T-cell (primary cell): ENCODE results near the gene TMEM131L. TPM values are rescaled to one million over a fixed set of nuclear protein-coding genes. Genes with fewer than 3 reads are reported as not detected.

Experiments
- ATAC-seq, 4 experiments: fragments of 200-7000 bp in 3 of 4; fragments of 150-1000 bp in 1 of 4; cut with Tn5 transposase; replicated peaks in 1 of 4; 1 replicate in 3 of 4; 2 replicates in 1 of 4; pipeline ENCODE4 v1.10.0; 2021; ENCODE audit warnings: moderate library complexity in 3 of 4, mild to moderate bottlenecking in 2 of 4, moderate number of reproducible peaks in 1 of 4
- CTCF ChIA-PET, 2 donors: fragments of 300-600 bp; sonication (Branson Sonifier 250); formaldehyde crosslinking; loops; one replicate each; lab custom pipeline; 2022; ENCODE audit warnings: antibody characterized with exemption in 2 of 2; lab: Charles Lee
- POLR2A ChIA-PET, 2 donors: fragments of 300-600 bp; sonication (Branson Sonifier 250); formaldehyde crosslinking; loops; one replicate each; lab custom pipeline; 2022; ENCODE audit warnings: antibody characterized with exemption in 2 of 2; lab: Charles Lee
- DNase-seq, 35 experiments: peaks; one replicate each; pipeline versions ENCODE4 v3.0.0 to v3.0.0-alpha.2; 2013 to 2023
- H3K27ac ChIP-seq: one replicate; pipeline ENCODE4 v1.5.1; 2013; ENCODE audit warnings: low read length
- H3K27me3 ChIP-seq, 2 experiments: replicated peaks in 1 of 2; 1 replicate in 1 of 2; 2 replicates in 1 of 2; pipeline versions ENCODE4 v1.6.1 to v1.7.0; 2013; ENCODE audit warnings: low read length in 1 of 2, mixed read lengths in 1 of 2; ENCODE audit not compliant: control insufficient read depth in 2 of 2, insufficient read depth in 2 of 2; ENCODE audit errors: extremely low read depth in 1 of 2
- H3K36me3 ChIP-seq, 2 donors: 1 replicate in 1 of 2; 2 replicates in 1 of 2; pipeline versions ENCODE4 v1.6.1 to v1.7.0; 2013; ENCODE audit warnings: low read length in 1 of 2; ENCODE audit not compliant: control insufficient read depth in 2 of 2, insufficient read depth in 1 of 2; ENCODE audit errors: extremely low read depth in 1 of 2
- H3K4me1 ChIP-seq, 2 experiments: 1 replicate in 1 of 2; 2 replicates in 1 of 2; pipeline versions ENCODE4 v1.6.1 to v1.7.0; 2013; ENCODE audit warnings: low read length in 2 of 2, mixed read lengths in 1 of 2; ENCODE audit not compliant: insufficient read depth in 2 of 2, control insufficient read depth in 1 of 2; ENCODE audit errors: extremely low read depth in 1 of 2
- H3K4me3 ChIP-seq, 2 donors: 1 replicate in 1 of 2; 2 replicates in 1 of 2; pipeline versions ENCODE4 v1.5.1 to v1.7.0; 2013; ENCODE audit warnings: mild to moderate bottlenecking in 2 of 2, low read length in 1 of 2, moderate library complexity in 1 of 2; ENCODE audit not compliant: control insufficient read depth in 1 of 2; ENCODE audit errors: extremely low read depth in 1 of 2
- H3K9me3 ChIP-seq: 2 replicates; pipeline ENCODE4 v1.7.0; 2013
- H3K27ac Mint-ChIP-seq, 2 donors: one replicate each; pipeline ENCODE4 v1.8.0; 2020 to 2021; ENCODE audit warnings: mild to moderate bottlenecking in 2 of 2, mixed read lengths in 2 of 2
- H3K27me3 Mint-ChIP-seq, 2 donors: one replicate each; pipeline ENCODE4 v1.8.0; 2021 to 2022; ENCODE audit warnings: mixed read lengths in 2 of 2
- H3K36me3 Mint-ChIP-seq: one replicate; pipeline ENCODE4 v1.8.0; 2021; ENCODE audit warnings: mixed read lengths
- H3K4me1 Mint-ChIP-seq, 3 donors: one replicate each; pipeline ENCODE4 v1.8.0; 2020 to 2022; ENCODE audit warnings: mixed read lengths in 3 of 3, mild to moderate bottlenecking in 1 of 3
- H3K4me3 Mint-ChIP-seq, 3 donors: one replicate each; pipeline ENCODE4 v1.8.0; 2020 to 2022; ENCODE audit warnings: mild to moderate bottlenecking in 3 of 3, mixed read lengths in 3 of 3, moderate library complexity in 3 of 3
- H3K9me3 Mint-ChIP-seq, 3 donors: one replicate each; pipeline ENCODE4 v1.8.0; 2020 to 2022; ENCODE audit warnings: mixed read lengths in 3 of 3
- WGBS: methylation state at CpG from one replicate; pipeline ENCODE4 v1.1.5; 2013; ENCODE audit warnings: missing lambda C conversion rate; ENCODE audit not compliant: insufficient coverage; 5-methylcytosine and 5-hydroxymethylcytosine counted together
- total RNA-seq, 35 experiments: library from RNA in 6 of 35; stranded (reverse) in 6 of 35; fragments of 120-200 nt in 1 of 35; gene quantifications; one replicate each; pipeline versions ENCODE4 v1.2.1 to v1.2.4 and lab custom pipeline; 2013 to 2026

Gene TMEM131L
- total RNA-seq, 5 donors from 2014 or later (not counting 1 experiment from before 2014, with no cell fraction given), result 60.7 to 115 (median 72.6) TPM

DNA sequence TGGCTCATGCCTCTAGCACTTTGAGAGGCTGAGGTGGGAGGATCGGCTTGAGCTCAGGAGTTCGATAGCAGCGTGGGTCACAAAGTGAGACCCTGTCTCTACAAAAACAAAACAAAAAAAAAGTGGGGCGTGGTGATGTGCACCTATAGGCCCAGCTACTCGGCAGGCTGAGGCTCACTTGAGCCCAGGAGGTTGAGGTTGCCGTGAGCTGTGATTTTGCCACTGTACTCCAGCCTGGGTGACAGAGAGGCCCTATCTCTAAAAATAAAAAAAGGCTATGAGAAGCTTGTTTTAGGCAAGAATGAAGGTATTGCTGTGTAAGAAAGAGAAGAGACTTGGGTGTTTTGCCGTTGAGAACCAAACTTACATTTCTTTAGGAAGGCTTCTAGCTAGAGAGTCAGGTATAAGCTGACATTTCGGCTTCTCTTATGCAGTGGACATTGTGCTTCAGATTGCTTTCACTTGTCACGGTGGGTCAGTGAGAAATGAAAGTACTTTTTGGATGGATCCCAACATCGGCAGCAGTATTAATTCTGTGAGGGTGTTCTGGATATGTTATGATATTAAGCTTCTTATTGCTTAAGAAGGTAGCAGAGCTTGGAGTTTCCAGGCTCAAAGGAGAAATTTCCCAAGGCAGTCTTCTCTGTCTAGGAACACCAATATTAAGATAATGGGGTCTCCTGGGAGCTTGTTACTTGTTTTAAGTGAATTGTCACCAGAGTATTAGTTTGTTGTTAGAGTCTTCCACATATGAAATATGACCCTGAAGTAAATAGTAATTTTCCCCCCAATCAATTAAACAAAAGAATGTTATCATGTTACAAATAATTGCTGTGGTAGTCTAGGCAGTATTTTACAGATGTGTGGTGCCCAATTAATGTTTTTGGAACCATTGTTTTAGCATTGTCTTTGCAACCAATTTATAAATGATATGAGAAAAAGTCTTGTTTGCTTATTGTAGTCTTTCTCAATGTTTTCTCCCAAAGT, 17.6 kb downstream of the TMEM131L start:
- no peaks in the 10 kb centered on the region for H3K27me3 Mint-ChIP-seq

GRCh38 chr4:153485359-153485758, 19.2 kb downstream of the TMEM131L start:
- peaks cover 0 to 8% of the 10 kb centered on the region in 2 donors for H3K36me3 ChIP-seq
- Mint-ChIP-seq H3K27me3 (no peaks in the 10 kb centered on the region), H3K27ac (peak overlapping the region; percentile 96 to 98), H3K36me3 (peaks cover 11% of the 10 kb centered on the region), H3K9me3 (no peaks in the 10 kb centered on the region), H3K4me3 (peak overlapping the region in 1 of 3 donors; percentile 79), H3K4me1 (peaks cover 85 to 87% (median 86%) of the 10 kb centered on the region in 3 donors)
- no peak for DNase-seq
- POLR2A ChIA-PET, result interaction anchor here in 1 of 2 donors (0.7 kb wide), 1 partner anchor 12 kb away, joined by 3 read pairs; no protein-coding TSS in a partner anchor
- no peaks in the 10 kb centered on the region for H3K9me3 ChIP-seq
- H3K27ac ChIP-seq, result peak overlapping the region; percentile 95
- no peak for ATAC-seq
- H3K4me3 ChIP-seq, result no peak overlapping the region
- H3K4me1 ChIP-seq, result peaks cover 61 to 68% of the 10 kb centered on the region in 2 experiments
- no peaks in the 10 kb centered on the region for H3K27me3 ChIP-seq
- CTCF ChIA-PET, result interaction anchor here (0.7 to 3.8 kb wide), 5 partner anchors 12 to 102 kb away, joined by 3 to 11 read pairs (median 5); no protein-coding TSS in a partner anchor
- WGBS, result no CpG with 5 or more reads among the region's 2 CpGs

More for the DNA sequence above, 17.6 kb downstream of the TMEM131L start:
- DNase-seq (peak in 1 of 35 experiments; percentile 22), ATAC-seq (no peak)
- peak overlapping the region; percentile 38 to 58 (median 50) for H3K4me3 Mint-ChIP-seq
- peak overlapping the region; percentile 27 for H3K27ac ChIP-seq
- no peaks in the 10 kb centered on the region for H3K9me3 Mint-ChIP-seq
- H3K4me3 ChIP-seq, result no peak overlapping the region
- H3K27ac Mint-ChIP-seq, result peak overlapping the region; percentile 92 to 93
- H3K4me1 ChIP-seq, result peaks cover 57 to 67% of the 10 kb centered on the region in 2 experiments
- ChIA-PET POLR2A (interaction anchor here (0.6 to 1.5 kb wide), 11 partner anchors 13 to 83 kb away, joined by 3 to 7 read pairs (median 4); partner anchors contain the start of gene TMEM131L (in 2 of the 2)), CTCF (interaction anchor here (0.5 to 2.0 kb wide), 9 partner anchors 8 to 90 kb away, joined by 3 to 11 read pairs (median 4); partner anchors contain the start of gene TMEM131L (in 1 of the 2))
- peaks cover 0 to 12% of the 10 kb centered on the region in 2 donors for H3K36me3 ChIP-seq
- 71% methylated on average over 3 of the region's 10 CpGs for WGBS
- H3K9me3 ChIP-seq, result no peaks in the 10 kb centered on the region
- H3K36me3 Mint-ChIP-seq, result peaks cover 18% of the 10 kb centered on the region
- peaks cover 80 to 84% (median 83%) of the 10 kb centered on the region in 3 donors for H3K4me1 Mint-ChIP-seq
- H3K27me3 ChIP-seq, result no peaks in the 10 kb centered on the region

DNA sequence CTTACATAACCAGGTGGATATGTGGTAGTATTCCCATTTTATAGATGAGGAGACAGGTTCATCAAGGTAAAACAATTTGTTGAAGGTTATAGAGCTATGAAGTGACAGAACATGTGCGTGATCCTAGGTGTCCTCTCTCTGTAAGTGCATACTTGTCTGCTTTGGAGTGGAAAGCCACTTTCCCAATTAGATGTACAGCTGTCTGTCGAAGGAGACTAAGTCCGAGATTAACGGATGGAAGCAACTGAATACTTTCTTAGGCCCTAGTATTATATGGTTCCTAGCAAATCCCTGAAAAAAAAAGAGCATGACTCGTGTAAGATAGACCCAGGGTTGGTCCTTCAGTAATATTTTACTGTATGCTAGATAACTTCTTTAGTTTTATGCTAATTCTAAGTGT, 19.7 kb downstream of the TMEM131L start:
- Mint-ChIP-seq H3K4me1 (peaks cover 82 to 87% (median 86%) of the 10 kb centered on the region in 3 donors), H3K36me3 (peaks cover 7% of the 10 kb centered on the region), H3K9me3 (no peaks in the 10 kb centered on the region), H3K4me3 (peak overlapping the region in 1 of 3 donors; percentile 79), H3K27me3 (no peaks in the 10 kb centered on the region), H3K27ac (peak overlapping the region; percentile 96 to 98)
- Histone ChIP-seq H3K27ac (peak overlapping the region; percentile 95), H3K27me3 (no peaks in the 10 kb centered on the region), H3K4me3 (no peak overlapping the region), H3K4me1 (peaks cover 58 to 68% of the 10 kb centered on the region in 2 experiments), H3K36me3 (peaks cover 0 to 8% of the 10 kb centered on the region in 2 donors), H3K9me3 (no peaks in the 10 kb centered on the region)
- DNase-seq, result no peak
- CTCF ChIA-PET, result interaction anchor here (0.9 to 3.8 kb wide), 10 partner anchors 10 to 101 kb away, joined by 3 to 11 read pairs (median 4); partner anchors contain the start of gene TMEM131L (in 1 of the 2)
- no peak for ATAC-seq
- POLR2A ChIA-PET, result interaction anchor here (0.8 to 1.1 kb wide), 3 partner anchors 18 to 46 kb away, joined by 3 read pairs; partner anchors contain the start of gene TMEM131L (in 1 of the 2)
- WGBS, result no CpG with 5 or more reads among the region's 5 CpGs

GRCh38 chr4:153486281-153487151, 20.4 kb downstream of the TMEM131L start:
- H3K4me3 Mint-ChIP-seq, result peak overlapping the region; percentile 75 to 79 (median 76)
- H3K4me3 ChIP-seq, result no peak overlapping the region
- H3K4me1 Mint-ChIP-seq, result peaks cover 84 to 89% (median 87%) of the 10 kb centered on the region in 3 donors
- WGBS, result 73% methylated on average over 9 of the region's 14 CpGs
- no peaks in the 10 kb centered on the region for H3K27me3 ChIP-seq
- peak overlapping the region; percentile 95 for H3K27ac ChIP-seq
- ATAC-seq (peak in 3 of 4 experiments; percentile 10 to 24 (median 16)), DNase-seq (peak in 3 of 35 experiments; percentile 24 to 42 (median 34))
- POLR2A ChIA-PET, result interaction anchor here (0.6 to 1.2 kb wide), 6 partner anchors 9 to 45 kb away, joined by 3 to 4 read pairs (median 4); partner anchors contain the start of gene TMEM131L (in 1 of the 2)
- no peaks in the 10 kb centered on the region for H3K9me3 ChIP-seq
- no peaks in the 10 kb centered on the region for H3K27me3 Mint-ChIP-seq
- peaks cover 6% of the 10 kb centered on the region for H3K36me3 Mint-ChIP-seq
- CTCF ChIA-PET, result interaction anchor here (0.6 to 3.8 kb wide), 14 partner anchors 8 to 157 kb away, joined by 3 to 11 read pairs (median 4); partner anchors contain the start of gene TMEM131L (in 1 of the 2)
- peaks cover 0 to 3% of the 10 kb centered on the region in 2 donors for H3K36me3 ChIP-seq
- H3K4me1 ChIP-seq, result peaks cover 58 to 63% of the 10 kb centered on the region in 2 experiments
- no peaks in the 10 kb centered on the region for H3K9me3 Mint-ChIP-seq
- peak overlapping the region; percentile 96 to 98 for H3K27ac Mint-ChIP-seq

DNA sequence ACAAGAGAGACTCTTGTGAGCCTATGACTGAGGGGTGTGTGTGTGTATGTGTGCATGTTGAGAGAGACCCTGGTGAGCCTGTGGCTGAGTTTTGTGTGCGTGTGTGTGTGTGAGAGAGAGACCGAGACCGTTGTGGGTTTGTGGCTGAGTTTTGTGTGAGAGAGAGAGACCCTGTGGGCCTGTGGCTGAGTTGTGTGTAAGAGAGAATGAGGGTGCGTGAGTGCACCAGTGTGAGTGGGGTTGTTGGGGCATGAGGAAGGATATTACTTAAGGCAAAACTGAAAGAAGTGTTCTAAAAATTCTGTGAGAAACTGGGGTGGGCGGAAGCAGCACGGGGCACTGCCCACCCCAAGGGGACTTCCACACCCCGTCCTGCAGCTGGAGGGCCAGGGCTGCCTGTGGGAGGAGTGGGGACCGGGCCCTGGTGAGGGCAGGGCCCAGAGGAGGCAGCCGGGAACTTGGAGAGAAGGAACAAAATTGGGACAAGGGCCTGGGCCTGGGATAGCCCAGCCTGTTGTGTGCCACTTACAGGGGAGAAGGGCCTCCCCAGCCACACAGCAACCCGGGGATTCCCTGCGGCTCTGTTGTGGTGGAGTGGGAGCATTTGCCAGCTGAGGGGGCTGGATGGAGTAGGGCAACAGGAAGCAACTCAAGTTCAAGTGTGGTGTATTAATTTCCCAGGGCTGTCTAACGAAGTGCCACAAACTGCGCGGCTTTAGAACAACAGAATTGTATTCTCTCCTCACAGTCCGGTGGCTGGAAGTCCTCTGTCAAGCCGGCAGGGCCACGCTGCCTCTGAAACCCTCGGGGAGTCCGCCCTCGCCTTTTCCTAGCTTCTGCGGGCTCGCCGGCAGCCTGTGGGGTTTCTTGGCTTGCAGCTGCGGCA, 22.1 kb downstream of the TMEM131L start:
- H3K4me1 Mint-ChIP-seq, result peaks cover 87 to 89% (median 88%) of the 10 kb centered on the region in 3 donors
- Histone ChIP-seq H3K36me3 (peaks cover 0 to 3% of the 10 kb centered on the region in 2 donors), H3K9me3 (no peaks in the 10 kb centered on the region), H3K4me1 (peaks cover 64 to 68% of the 10 kb centered on the region in 2 experiments), H3K27me3 (no peaks in the 10 kb centered on the region), H3K27ac (peak overlapping the region; percentile 95), H3K4me3 (peak overlapping the region; percentile 51 to 70)
- POLR2A ChIA-PET, result interaction anchor here (0.6 to 1.4 kb wide), 4 partner anchors 11 to 458 kb away, joined by 3 to 5 read pairs (median 4); no protein-coding TSS in a partner anchor
- H3K27me3 Mint-ChIP-seq, result no peaks in the 10 kb centered on the region
- WGBS, result 1% methylated on average over 20 of the region's 24 CpGs
- DNase-seq (peak; percentile 42 to 90 (median 81)), ATAC-seq (peak; percentile 66 to 86 (median 67))
- H3K4me3 Mint-ChIP-seq, result peak overlapping the region; percentile 75 to 79 (median 76)
- H3K27ac Mint-ChIP-seq, result peak overlapping the region; percentile 96 to 98
- CTCF ChIA-PET, result interaction anchor here (0.6 to 3.8 kb wide), 7 partner anchors 9 to 86 kb away, joined by 3 to 11 read pairs (median 3); partner anchors contain the start of gene TMEM131L (in 1 of the 2)
- no peaks in the 10 kb centered on the region for H3K9me3 Mint-ChIP-seq
- peaks cover 6% of the 10 kb centered on the region for H3K36me3 Mint-ChIP-seq
